AG04449 (cell line): ENCODE measurements around the gene SH3GLB2.

ENCODE experiments used
- CTCF ChIA-PET: fragments of 350-600 bp; formaldehyde crosslinking; extraction: SDS; loops from one replicate; lab custom pipeline; 2021; ENCODE audit warnings: antibody characterized with exemption; lab: Yijun Ruan, JAX
- POLR2A ChIA-PET: fragments of 400-600, 350-600 bp; formaldehyde crosslinking; extraction: SDS; loops from one replicate; lab custom pipeline; 2020; ENCODE audit warnings: antibody characterized with exemption, inconsistent platforms; lab: Yijun Ruan, JAX
- DNase-seq: peaks from one replicate; pipeline ENCODE4 v3.0.0-alpha.2; 2010; ENCODE audit warnings: low read depth, low spot score
- H3K4me3 ChIP-seq: 2 replicates; pipeline ENCODE4 v1.5.1; 2011; ENCODE audit warnings: low read depth, mild to moderate bottlenecking, control low read depth, low read length
- TF ChIP-seq, protein P1 (sequence below): IDR thresholded peaks from one replicate; pipeline ENCODE4 v1.5.1; 2011; ENCODE audit warnings: mild to moderate bottlenecking, moderate library complexity, low read length, control low read depth, inconsistent platforms; ENCODE audit not compliant: insufficient read depth; ENCODE audit errors: missing control alignments

Gene SH3GLB2

DNA sequence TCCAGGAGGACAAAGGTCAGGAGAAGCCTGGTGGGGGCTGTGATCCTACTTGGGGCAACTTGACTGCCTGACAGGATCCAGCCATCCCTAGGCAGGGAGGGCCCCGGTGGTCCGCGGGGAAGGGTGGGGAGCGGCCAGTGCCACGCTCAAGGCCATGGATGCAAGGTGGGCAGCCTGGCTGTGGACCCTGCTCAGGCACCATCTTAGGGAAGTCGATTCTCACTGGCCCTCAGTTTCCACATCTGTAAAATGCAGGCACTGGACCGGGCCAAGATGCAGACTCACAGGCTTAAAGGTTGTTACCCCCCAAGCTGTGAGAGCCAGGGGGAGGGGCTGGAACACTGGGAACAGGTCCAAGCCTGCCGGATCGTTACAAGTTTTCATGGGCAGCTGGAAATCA, 44.0 kb upstream of the SH3GLB2 start:
- CTCF ChIA-PET = no interaction called here
- DNase-seq = no peak
- H3K4me3 ChIP-seq = no peak overlapping the region
- TF ChIP-seq, protein P1, sequence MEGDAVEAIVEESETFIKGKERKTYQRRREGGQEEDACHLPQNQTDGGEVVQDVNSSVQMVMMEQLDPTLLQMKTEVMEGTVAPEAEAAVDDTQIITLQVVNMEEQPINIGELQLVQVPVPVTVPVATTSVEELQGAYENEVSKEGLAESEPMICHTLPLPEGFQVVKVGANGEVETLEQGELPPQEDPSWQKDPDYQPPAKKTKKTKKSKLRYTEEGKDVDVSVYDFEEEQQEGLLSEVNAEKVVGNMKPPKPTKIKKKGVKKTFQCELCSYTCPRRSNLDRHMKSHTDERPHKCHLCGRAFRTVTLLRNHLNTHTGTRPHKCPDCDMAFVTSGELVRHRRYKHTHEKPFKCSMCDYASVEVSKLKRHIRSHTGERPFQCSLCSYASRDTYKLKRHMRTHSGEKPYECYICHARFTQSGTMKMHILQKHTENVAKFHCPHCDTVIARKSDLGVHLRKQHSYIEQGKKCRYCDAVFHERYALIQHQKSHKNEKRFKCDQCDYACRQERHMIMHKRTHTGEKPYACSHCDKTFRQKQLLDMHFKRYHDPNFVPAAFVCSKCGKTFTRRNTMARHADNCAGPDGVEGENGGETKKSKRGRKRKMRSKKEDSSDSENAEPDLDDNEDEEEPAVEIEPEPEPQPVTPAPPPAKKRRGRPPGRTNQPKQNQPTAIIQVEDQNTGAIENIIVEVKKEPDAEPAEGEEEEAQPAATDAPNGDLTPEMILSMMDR = no peak
- POLR2A ChIA-PET = no interaction called here

DNA sequence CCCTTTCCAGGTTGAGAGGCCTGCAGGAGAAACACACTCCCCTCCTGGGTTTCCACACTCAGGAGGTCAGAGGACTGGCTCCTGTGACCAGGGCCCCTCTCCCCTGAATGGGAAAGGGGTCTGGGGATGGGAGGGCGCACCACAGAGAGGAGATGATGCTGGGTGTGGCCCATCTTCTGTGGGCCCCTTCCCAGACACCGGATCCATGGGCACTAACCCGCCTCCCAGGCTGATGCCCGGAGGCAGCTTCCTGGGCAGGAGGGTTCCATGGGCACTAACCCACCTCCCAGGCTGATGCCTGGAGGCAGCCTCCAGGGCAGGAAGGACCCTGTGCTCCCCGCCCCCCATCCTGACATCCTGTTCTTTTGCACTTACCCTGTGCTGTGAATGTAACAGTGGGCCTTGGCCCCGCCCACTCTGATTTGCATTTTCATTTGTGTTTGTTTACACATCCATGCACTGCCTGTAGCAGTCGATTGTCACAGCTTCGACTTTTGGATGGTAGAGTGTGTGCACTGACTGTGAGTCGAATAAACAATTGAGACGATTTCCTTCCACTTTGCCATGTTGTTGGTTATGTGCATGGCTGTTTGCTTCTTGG, 43.5 kb upstream of the SH3GLB2 start:
- H3K4me3 ChIP-seq = no peak overlapping the region
- POLR2A ChIA-PET = no interaction called here
- no peak for DNase-seq
- TF ChIP-seq, protein P1 = no peak
- CTCF ChIA-PET = no interaction called here

DNA sequence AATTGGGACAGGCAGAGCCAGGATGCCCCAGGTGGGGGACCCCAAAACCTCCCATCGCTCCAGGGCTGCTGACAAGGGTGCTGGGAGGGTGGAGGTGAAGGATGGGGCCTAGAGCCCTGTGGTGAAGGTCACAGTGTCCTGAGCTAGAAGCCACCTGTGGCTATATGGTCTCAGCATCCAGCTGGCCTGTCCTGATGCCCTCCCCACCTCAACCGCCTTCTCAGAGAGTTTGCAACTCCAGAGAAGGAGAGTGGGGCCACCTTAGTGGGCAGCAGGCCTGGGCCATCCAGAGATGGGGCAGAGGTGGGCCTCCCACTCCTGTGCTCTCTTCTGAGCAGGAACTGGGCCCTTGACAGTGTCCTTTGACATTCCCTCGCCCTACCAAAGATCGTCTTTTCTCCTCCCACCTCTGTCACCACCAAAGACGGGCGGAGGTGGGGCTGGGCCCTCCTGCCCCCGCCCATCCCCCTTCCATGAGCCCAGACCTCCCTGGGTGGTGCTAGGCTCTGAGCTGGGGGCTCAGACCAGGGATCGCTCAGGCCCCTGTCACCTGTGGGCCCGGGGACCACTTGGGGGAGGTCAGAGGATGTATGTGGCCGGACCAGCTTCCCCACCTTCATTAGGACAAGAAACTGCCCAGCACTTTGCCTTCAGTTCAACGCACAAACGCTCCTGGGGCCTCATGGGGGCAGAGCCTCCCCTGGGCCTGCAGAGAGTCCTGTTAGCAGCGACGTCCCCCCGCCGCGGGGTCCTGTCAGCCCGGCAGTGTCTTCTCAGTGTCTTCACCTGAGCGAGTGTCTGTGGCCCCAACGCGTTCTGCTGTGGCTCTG, 42.8 kb upstream of the SH3GLB2 start:
- ChIA-PET CTCF (no interaction called here), POLR2A (no interaction called here)
- TF ChIP-seq, protein P1 = no peak
- DNase-seq = no peak
- H3K4me3 ChIP-seq = no peak overlapping the region

DNA sequence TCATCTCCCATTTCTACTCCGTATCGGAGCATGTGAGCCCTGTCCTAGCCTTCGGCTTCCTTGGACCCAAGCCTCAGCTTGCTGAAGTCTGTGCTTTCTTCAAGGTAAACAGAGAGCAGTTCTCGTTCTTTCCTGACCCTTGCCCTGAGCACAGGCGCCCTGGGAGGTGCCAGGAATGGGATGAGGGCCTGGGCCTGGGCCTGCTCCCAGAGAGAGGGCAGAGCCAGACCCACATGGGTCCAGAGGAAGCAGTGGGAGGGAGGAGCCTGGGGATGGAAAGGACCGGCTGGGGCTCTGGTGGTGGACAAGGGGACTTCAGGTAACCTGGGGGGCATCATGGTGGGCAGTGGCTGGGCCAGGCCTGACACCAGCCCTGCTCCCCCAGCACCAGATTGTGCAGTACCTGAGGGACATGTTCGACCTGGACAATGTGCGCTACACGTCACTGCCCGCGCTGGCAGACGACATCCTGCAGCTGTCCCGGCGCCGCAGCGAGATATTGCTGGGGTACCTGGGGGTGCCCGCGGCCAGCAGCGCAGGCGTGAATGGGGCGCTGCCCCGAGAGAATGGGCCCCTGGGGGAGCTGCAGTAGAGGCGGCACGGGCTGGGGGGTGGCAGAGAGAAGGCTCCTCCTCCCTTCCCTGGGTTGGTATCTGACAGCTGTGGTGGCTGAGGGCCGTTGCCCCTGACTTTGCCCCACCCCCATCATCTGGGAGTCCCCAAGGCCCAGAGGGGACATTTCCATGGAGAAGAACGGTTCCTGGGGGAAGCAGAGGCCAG, 41.9 kb upstream of the SH3GLB2 start:
- ChIA-PET CTCF (no interaction called here), POLR2A (no interaction called here)
- H3K4me3 ChIP-seq = no peak overlapping the region
- TF ChIP-seq, protein P1 = no peak
- no peak for DNase-seq

DNA sequence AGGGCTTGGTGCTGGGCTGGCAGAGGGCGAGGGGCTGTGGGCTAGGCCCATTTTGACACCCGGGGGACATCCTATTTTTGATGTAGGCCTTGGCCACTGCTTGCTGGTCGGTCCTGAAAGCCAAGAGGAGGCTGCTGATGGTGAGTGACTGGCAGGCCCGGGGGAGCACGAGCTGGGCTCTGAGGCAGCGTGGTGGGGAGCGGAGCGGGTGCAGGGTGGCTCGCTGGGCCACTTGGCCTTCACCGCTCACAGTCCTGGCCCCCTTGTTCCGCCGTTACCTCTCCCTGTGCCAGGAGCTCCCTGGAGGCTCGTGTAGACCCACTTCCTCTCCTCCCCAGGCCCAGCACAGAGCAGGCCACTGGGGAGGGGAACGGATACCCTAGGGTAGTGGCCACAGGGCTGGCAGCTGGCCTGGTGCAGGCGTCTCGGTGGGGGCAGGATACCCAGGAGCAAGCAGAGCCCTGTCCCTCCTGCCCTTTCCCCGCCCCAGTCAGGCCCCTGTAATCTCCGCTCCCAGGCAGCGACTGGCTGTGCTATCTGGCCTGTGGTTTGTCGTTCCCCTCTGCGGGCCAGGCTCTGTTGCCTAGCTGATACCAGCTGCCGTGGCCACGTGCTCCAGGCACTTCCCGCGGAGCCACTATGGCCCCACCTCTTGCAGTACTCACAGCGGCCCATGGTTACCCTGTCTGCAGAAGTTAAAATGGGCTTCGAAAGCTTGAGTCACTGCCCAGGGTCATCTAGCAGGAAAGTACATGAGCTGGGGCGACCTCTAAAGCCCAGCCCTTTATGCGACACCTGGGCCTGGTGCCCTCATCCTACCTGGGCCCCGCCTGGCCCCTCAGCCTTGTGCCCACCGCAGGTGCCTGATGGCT, 41.1 kb upstream of the SH3GLB2 start:
- ChIA-PET POLR2A (no interaction called here), CTCF (no interaction called here)
- H3K4me3 ChIP-seq = no peak overlapping the region
- DNase-seq = no peak
- TF ChIP-seq, protein P1 = no peak
